SK-N-SH (cell line): Measurements from ENCODE around the gene NTN1. TPM values are rescaled to one million over a fixed set of nuclear protein-coding genes. Genes with fewer than 3 reads are reported as not detected.

Experiments
- CTCF ChIA-PET: fragments of 300-600, 350-600 bp; formaldehyde crosslinking; extraction: SDS; loops from one replicate; lab custom pipeline; 2021; lab: Yijun Ruan, JAX
- POLR2A ChIA-PET: fragments of 350-600 bp; sonication (Branson Sonifier 250); formaldehyde crosslinking; extraction: SDS; loops from one replicate; lab custom pipeline; 2020; ENCODE audit warnings: antibody characterized with exemption, inconsistent platforms; lab: Yijun Ruan, JAX
- DNase-seq: peaks from one replicate; pipeline ENCODE4 v3.0.0; 2012
- H2AFZ ChIP-seq: fragments of 200-600 bp; sonication (generic); 2 replicates; pipeline ENCODE4 v1.8.1; 2016; ENCODE audit warnings: antibody characterized with exemption, mild to moderate bottlenecking, low read depth
- H3F3A ChIP-seq: fragments of 200-600 bp; sonication (generic); replicated peaks from 2 replicates; pipeline ENCODE3; 2016; ENCODE audit warnings: antibody characterized with exemption, mild to moderate bottlenecking; ENCODE audit not compliant: insufficient read depth
- H3K27ac ChIP-seq, 2 experiments: fragments of 200-500 bp in 1 of 2; fragments of 200-600 bp in 1 of 2; sonication (Bioruptor generic) in 1 of 2; sonication (generic), shearing (Covaris generic) in 1 of 2; 2 replicates each; pipeline versions ENCODE4 v1.5.1 to v1.6.1; 2014 to 2016; ENCODE audit warnings: low read depth in 2 of 2, inconsistent platforms in 1 of 2, low read length in 1 of 2, mild to moderate bottlenecking in 1 of 2, mixed read lengths in 1 of 2
- H3K27me3 ChIP-seq: fragments of 200-600 bp; sonication (generic), shearing (Covaris generic); 2 replicates; pipeline ENCODE4 v1.6.1; 2016; ENCODE audit warnings: mixed run types; ENCODE audit not compliant: insufficient read depth
- H3K36me3 ChIP-seq, 2 experiments: fragments of 200-500 bp in 1 of 2; fragments of 200-600 bp in 1 of 2; sonication (Bioruptor generic) in 1 of 2; sonication (generic) in 1 of 2; replicated peaks in 1 of 2; 2 replicates each; pipeline versions ENCODE3 to v1.5.1; 2014 to 2016; ENCODE audit warnings: low read length in 1 of 2, mild to moderate bottlenecking in 1 of 2; ENCODE audit not compliant: insufficient read depth in 2 of 2, control insufficient read depth in 1 of 2
- H3K4me1 ChIP-seq, 2 experiments: fragments of 200-500 bp in 1 of 2; fragments of 200-600 bp in 1 of 2; sonication (Bioruptor generic) in 1 of 2; sonication (generic), shearing (Covaris generic) in 1 of 2; 2 replicates each; pipeline versions ENCODE4 v1.5.1 to v1.6.1; 2014 to 2016; ENCODE audit warnings: low read depth in 1 of 2, low read length in 1 of 2, mixed run types in 1 of 2; ENCODE audit not compliant: insufficient read depth in 2 of 2, control insufficient read depth in 1 of 2
- H3K4me2 ChIP-seq: fragments of 200-600 bp; sonication (generic), shearing (Covaris generic); 2 replicates; pipeline ENCODE4 v1.6.1; 2017; ENCODE audit warnings: mixed run types
- H3K4me3 ChIP-seq, 2 experiments: fragments of 200-500 bp in 1 of 2; fragments of 200-600 bp in 1 of 2; sonication (Bioruptor generic) in 1 of 2; sonication (generic), shearing (Covaris generic) in 1 of 2; 2 replicates each; pipeline versions ENCODE4 v1.5.1 to v1.8.1; 2014 to 2016; ENCODE audit warnings: low read depth in 2 of 2, inconsistent platforms in 1 of 2, low read length in 1 of 2, mild to moderate bottlenecking in 1 of 2, mixed read lengths in 1 of 2, moderate library complexity in 1 of 2
- H3K79me2 ChIP-seq: fragments of 200-600 bp; sonication (generic); 2 replicates; pipeline ENCODE4 v1.8.1; 2017; ENCODE audit warnings: mild to moderate bottlenecking; ENCODE audit not compliant: insufficient read depth
- H3K9ac ChIP-seq: fragments of 200-600 bp; sonication (generic); 2 replicates; pipeline ENCODE4 v1.6.1; 2017; ENCODE audit warnings: mixed run types
- H3K9me2 ChIP-seq: fragments of 200-600 bp; sonication (generic); 2 replicates; pipeline ENCODE4 v1.6.1; 2017; ENCODE audit warnings: mixed run types
- H3K9me3 ChIP-seq: fragments of 200-600 bp; sonication (generic); 2 replicates; pipeline ENCODE4 v1.6.1; 2017; ENCODE audit warnings: mixed run types, mild to moderate bottlenecking, moderate library complexity
- H4K20me1 ChIP-seq: fragments of 200-600 bp; sonication (generic); 2 replicates; pipeline ENCODE4 v1.6.1; 2017; ENCODE audit warnings: mild to moderate bottlenecking, mixed run types; ENCODE audit not compliant: insufficient read depth
- CHD2 ChIP-seq: fragments of 150-350 bp; IDR thresholded peaks from 2 replicates; pipeline ENCODE4 v1.6.1; 2018; ENCODE audit warnings: low read length; ENCODE audit not compliant: partially characterized antibody
- ELF1 ChIP-seq: IDR thresholded peaks from 2 replicates; pipeline ENCODE4 v1.4.0; 2012
- EP300 ChIP-seq, 2 experiments: IDR thresholded peaks; 2 replicates each; pipeline versions ENCODE4 v1.4.0 to v1.6.1; 2012; ENCODE audit warnings: borderline replicate concordance in 1 of 2, low read depth in 1 of 2, low read length in 1 of 2
- FOSL2 ChIP-seq: IDR thresholded peaks from 2 replicates; pipeline ENCODE4 v1.4.0; 2012; ENCODE audit warnings: low read depth, mild to moderate bottlenecking, moderate library complexity, borderline replicate concordance
- FOXM1 ChIP-seq: IDR thresholded peaks from 2 replicates; pipeline ENCODE4 v1.4.0; 2012; ENCODE audit warnings: low read depth, mild to moderate bottlenecking
- GABPA ChIP-seq: IDR thresholded peaks from 2 replicates; pipeline ENCODE4 v1.4.0; 2012; ENCODE audit warnings: low read depth, mild to moderate bottlenecking
- GATA2 ChIP-seq: sonication (generic); formaldehyde crosslinking; IDR thresholded peaks from 2 replicates; pipeline ENCODE4 v1.5.0; 2020; ENCODE audit warnings: mild to moderate bottlenecking, missing genetic modification reagents
- IRF3 ChIP-seq: fragments of 150-350 bp; IDR thresholded peaks from 2 replicates; pipeline ENCODE4 v1.6.1; 2016; ENCODE audit warnings: mild to moderate bottlenecking, low read depth, low read length
- JUND ChIP-seq: IDR thresholded peaks from 2 replicates; pipeline ENCODE4 v1.4.0; 2012
- MAX ChIP-seq: IDR thresholded peaks from 2 replicates; pipeline ENCODE4 v1.4.0; 2012; ENCODE audit warnings: low read depth
- MEF2A ChIP-seq: IDR thresholded peaks from 2 replicates; pipeline ENCODE4 v1.4.0; 2012; ENCODE audit warnings: low read depth, borderline replicate concordance
- MXI1 ChIP-seq: IDR thresholded peaks from 2 replicates; pipeline ENCODE4 v1.6.1; 2012; ENCODE audit warnings: mild to moderate bottlenecking, low read depth, low read length, improper control_type of control experiment
- NRF1 ChIP-seq: IDR thresholded peaks from 2 replicates; pipeline ENCODE4 v1.6.1; 2012; ENCODE audit warnings: low read depth, mild to moderate bottlenecking, low read length
- PBX3 ChIP-seq: IDR thresholded peaks from 2 replicates; pipeline ENCODE4; 2012
- RAD21 ChIP-seq: IDR thresholded peaks from 2 replicates; pipeline ENCODE4 v1.6.1; 2012; ENCODE audit warnings: mild to moderate bottlenecking, low read length
- RCOR1 ChIP-seq: fragments of 150-350 bp; IDR thresholded peaks from 2 replicates; pipeline ENCODE4 v1.6.1; 2017; ENCODE audit warnings: antibody characterized with exemption, low read length
- SIN3A ChIP-seq: IDR thresholded peaks from 2 replicates; pipeline ENCODE4 v1.6.1; 2012; ENCODE audit warnings: low read depth, mild to moderate bottlenecking, low read length, moderate library complexity, borderline replicate concordance
- SMC3 ChIP-seq: IDR thresholded peaks from 2 replicates; pipeline ENCODE4 v1.6.1; 2012; ENCODE audit warnings: low read depth, low read length, improper control_type of control experiment
- TAF1 ChIP-seq: IDR thresholded peaks from 2 replicates; pipeline ENCODE4 v1.6.1; 2012; ENCODE audit warnings: low read depth, mild to moderate bottlenecking, low read length, moderate library complexity, borderline replicate concordance
- TEAD4 ChIP-seq: IDR thresholded peaks from 2 replicates; pipeline ENCODE4 v1.4.0; 2012; ENCODE audit warnings: mild to moderate bottlenecking, borderline replicate concordance; ENCODE audit not compliant: insufficient read depth
- USF1 ChIP-seq: IDR thresholded peaks from 2 replicates; pipeline ENCODE4 v1.4.0; 2012; ENCODE audit warnings: low read depth, borderline replicate concordance
- WGBS: methylation state at CpG from one replicate; pipeline ENCODE4 v1.1.6; 2017; ENCODE audit warnings: low lambda C conversion rate; 5-methylcytosine and 5-hydroxymethylcytosine counted together
- polyA plus RNA-seq, 3 experiments: library from polyadenylated mRNA; depleted of rRNA; stranded (reverse); fragments of >200 nt; gene quantifications; 2 replicates each; pipeline ENCODE4 v1.2.3, GENCODE V29; 2012

Gene NTN1
- polyA plus RNA-seq, 1 of the 3 experiments (the other 2 are of a cell fraction) = 0.05 TPM

- H3K9ac ChIP-seq = no peak overlapping the region
- no CpG with 5 or more reads among the region's 79 CpGs for WGBS
- no peak overlapping the region for H2AFZ ChIP-seq
- ChIA-PET CTCF (no interaction called here), POLR2A (no interaction called here)
- no peaks in the 10 kb centered on the region for H3K36me3 ChIP-seq
- H3K9me2 ChIP-seq = no peaks in the 10 kb centered on the region
- peak overlapping the region; percentile 25 to 46; a peak in 1 of 4 replicates for H3K4me3 ChIP-seq
- H3K9me3 ChIP-seq = no peaks in the 10 kb centered on the region
- no peaks in the 10 kb centered on the region; a peak in 1 of 4 replicates for H3K4me1 ChIP-seq
- peak overlapping the region; percentile 78 for H3K4me2 ChIP-seq
- H3K27me3 ChIP-seq = peaks cover 78% of the 10 kb centered on the region
- TF ChIP-seq NRF1 (no peak), GATA2 (CRISPR knock-in tag) (no peak), TEAD4 (no peak), FOSL2 (no peak), JUND (no peak), PBX3 (no peak), SMC3 (no peak), SIN3A (no peak), RAD21 (no peak), USF1 (no peak)
- no peaks in the 10 kb centered on the region for H3K79me2 ChIP-seq
- no peak overlapping the region for H3K27ac ChIP-seq
- peak; percentile 41 for DNase-seq
- no peaks in the 10 kb centered on the region for H4K20me1 ChIP-seq
- no peaks in the 10 kb centered on the region for H3F3A ChIP-seq
Measured at GRCh38 chr17:9021992-9022572, 772 bp downstream of the NTN1 start.

- WGBS = 28% methylated on average over 5 of the region's 106 CpGs
- Histone ChIP-seq H3K27me3 (peaks cover 73% of the 10 kb centered on the region), H3K4me3 (no peak overlapping the region), H3K4me2 (peak overlapping the region; percentile 78; the same call in 1 of the 2 replicates), H3K27ac (no peak overlapping the region), H3K9me2 (no peaks in the 10 kb centered on the region), H3K79me2 (no peaks in the 10 kb centered on the region), H3K36me3 (no peaks in the 10 kb centered on the region), H4K20me1 (no peaks in the 10 kb centered on the region), H3K9me3 (no peaks in the 10 kb centered on the region), H3K4me1 (no peaks in the 10 kb centered on the region; a peak in 1 of 4 replicates), H3K9ac (no peak overlapping the region), H2AFZ (no peak overlapping the region), H3F3A (no peaks in the 10 kb centered on the region)
- CTCF ChIA-PET = interaction anchor here (1.2 kb wide), 1 partner anchor 28 kb away, joined by 4 read pairs; no protein-coding TSS in a partner anchor
- POLR2A ChIA-PET = no interaction called here
- DNase-seq = peak; percentile 27
- TF ChIP-seq TAF1 = no peak
- TF ChIP-seq MAX = no peak
- no peak for TF ChIP-seq FOXM1
- no peak for TF ChIP-seq TEAD4
- TF ChIP-seq JUND = no peak
- TF ChIP-seq MXI1 = no peak
- no peak for TF ChIP-seq NRF1
- TF ChIP-seq EP300 (IDR thresholded peaks at IDR 0.05; ENCODE audit: borderline replicate concordance in 1 of 2, low read depth in 1 of 2, low read length in 1 of 2) = no peak
- no peak for TF ChIP-seq RCOR1
- TF ChIP-seq ELF1 = no peak
- no peak for TF ChIP-seq CHD2
- no peak for TF ChIP-seq SMC3
- no peak for TF ChIP-seq MEF2A
- no peak for TF ChIP-seq USF1
- TF ChIP-seq PBX3 = no peak
- no peak for TF ChIP-seq GABPA
- TF ChIP-seq IRF3 = no peak
Measured at GRCh38 chr17:9022573-9023391, 1.5 kb downstream of the NTN1 start.
